ENCODE measurements around the gene ZNF689.

DNA sequence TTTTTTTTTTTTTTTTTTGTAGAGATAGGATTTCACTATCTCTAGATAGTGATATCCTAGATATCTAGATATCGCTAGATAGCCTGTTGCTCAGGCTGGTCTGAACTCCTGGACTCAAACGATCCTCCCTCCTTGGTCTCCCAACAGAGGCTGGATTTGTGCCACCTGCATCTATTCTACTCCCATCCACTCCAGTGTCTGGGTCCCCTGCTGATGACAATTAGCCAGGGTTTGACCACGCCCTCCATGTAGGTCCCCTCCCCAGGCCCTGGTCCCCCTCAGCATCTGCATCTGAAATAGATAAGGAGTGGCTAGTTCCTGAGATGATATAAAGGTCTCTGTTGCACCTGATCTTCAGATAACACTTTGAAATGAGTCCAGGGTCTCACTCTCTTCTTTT, 40.9 kb downstream of the ZNF689 start:
- TF ChIP-seq, protein P1, sequence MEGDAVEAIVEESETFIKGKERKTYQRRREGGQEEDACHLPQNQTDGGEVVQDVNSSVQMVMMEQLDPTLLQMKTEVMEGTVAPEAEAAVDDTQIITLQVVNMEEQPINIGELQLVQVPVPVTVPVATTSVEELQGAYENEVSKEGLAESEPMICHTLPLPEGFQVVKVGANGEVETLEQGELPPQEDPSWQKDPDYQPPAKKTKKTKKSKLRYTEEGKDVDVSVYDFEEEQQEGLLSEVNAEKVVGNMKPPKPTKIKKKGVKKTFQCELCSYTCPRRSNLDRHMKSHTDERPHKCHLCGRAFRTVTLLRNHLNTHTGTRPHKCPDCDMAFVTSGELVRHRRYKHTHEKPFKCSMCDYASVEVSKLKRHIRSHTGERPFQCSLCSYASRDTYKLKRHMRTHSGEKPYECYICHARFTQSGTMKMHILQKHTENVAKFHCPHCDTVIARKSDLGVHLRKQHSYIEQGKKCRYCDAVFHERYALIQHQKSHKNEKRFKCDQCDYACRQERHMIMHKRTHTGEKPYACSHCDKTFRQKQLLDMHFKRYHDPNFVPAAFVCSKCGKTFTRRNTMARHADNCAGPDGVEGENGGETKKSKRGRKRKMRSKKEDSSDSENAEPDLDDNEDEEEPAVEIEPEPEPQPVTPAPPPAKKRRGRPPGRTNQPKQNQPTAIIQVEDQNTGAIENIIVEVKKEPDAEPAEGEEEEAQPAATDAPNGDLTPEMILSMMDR (IDR thresholded peaks at IDR 0.05; ENCODE audit: low read depth, low read length, poor library complexity, severe bottlenecking) = no peak
- no peak for TF ChIP-seq EZH2phosphoT487 (IDR thresholded peaks at IDR 0.05; ENCODE audit: borderline replicate concordance, low read length)

Measured in DOHH2 (cell line).